Gastrocnemius medialis (tissue), 4 donors: ENCODE data around the gene SV2C.

Experiments used
- CTCF ChIP-seq, 5 experiments: fragments of 450-650 bp in 3 of 5; fragments of 200-600 bp in 2 of 5; sonication (generic) in 2 of 5; IDR thresholded peaks in 4 of 5; conservative IDR thresholded peaks in 1 of 5; 1 replicate in 4 of 5; 2 replicates in 1 of 5; pipeline ENCODE4 v1.5.1; 2016 to 2019; ENCODE audit warnings: antibody characterized with exemption in 5 of 5, mild to moderate bottlenecking in 3 of 5, moderate library complexity in 3 of 5
- POLR2A ChIP-seq, 2 donors: fragments of 450-650 bp; IDR thresholded peaks; one replicate each; pipeline ENCODE4 v1.6.1; 2017; ENCODE audit warnings: antibody characterized with exemption in 2 of 2, mild to moderate bottlenecking in 2 of 2, moderate library complexity in 2 of 2

- TF ChIP-seq CTCF (IDR thresholded peaks at IDR 0.05 in 4 of 5, conservative IDR thresholded peaks at IDR 0.05 in 1 of 5) = no peak
- TF ChIP-seq POLR2A (IDR thresholded peaks at IDR 0.05) = no peak
These were observed 83.8 kb downstream of the SV2C start for GRCh38 chr5:76166886-76167576.
